Sigmoid colon (tissue), 7 donors: ENCODE measurements around the gene TMEM63A. TPM values are rescaled to one million over a fixed set of nuclear protein-coding genes. Genes with fewer than 3 reads are reported as not detected.

Source experiments
- DNase-seq: peaks from one replicate; pipeline ENCODE4 v3.0.0-alpha.2; 2019
- H3K27ac ChIP-seq, 4 donors: fragments of 200-600 bp; sonication (generic); one replicate each; pipeline ENCODE4 v1.5.1; 2016 to 2019; ENCODE audit warnings: mild to moderate bottlenecking in 1 of 4
- H3K27me3 ChIP-seq, 3 donors: fragments of 200-600 bp; sonication (generic); one replicate each; pipeline ENCODE4 v1.5.1; 2019; ENCODE audit warnings: mild to moderate bottlenecking in 1 of 3
- H3K36me3 ChIP-seq, 4 donors: fragments of 200-600 bp; sonication (generic); one replicate each; pipeline ENCODE4 v1.5.1; 2016 to 2019
- H3K4me1 ChIP-seq, 4 donors: fragments of 200-600 bp; sonication (generic); one replicate each; pipeline ENCODE4 v1.5.1; 2017 to 2019
- H3K4me3 ChIP-seq, 4 donors: fragments of 200-600 bp; sonication (generic); one replicate each; pipeline ENCODE4 v1.5.1; 2017 to 2019; ENCODE audit warnings: mild to moderate bottlenecking in 2 of 4, moderate library complexity in 1 of 4
- H3K9me3 ChIP-seq, 4 donors: fragments of 200-600 bp in 3 of 4; sonication (generic) in 3 of 4; one replicate each; pipeline versions ENCODE4 v1.5.1 to v1.6.1; 2013 to 2019
- EP300 ChIP-seq, 4 donors: sonication (generic); formaldehyde crosslinking; IDR thresholded peaks; one replicate each; pipeline ENCODE4 v1.6.1; 2017; ENCODE audit warnings: antibody characterized with exemption in 4 of 4
- POLR2A ChIP-seq, 2 donors: fragments of 450-650 bp; IDR thresholded peaks; one replicate each; pipeline ENCODE4 v1.6.1; 2016; ENCODE audit warnings: antibody characterized with exemption in 2 of 2, mild to moderate bottlenecking in 2 of 2, moderate library complexity in 2 of 2
- POLR2AphosphoS5 ChIP-seq, 4 donors: sonication (generic); formaldehyde crosslinking; IDR thresholded peaks; one replicate each; pipeline ENCODE4 v1.6.1; 2017; ENCODE audit warnings: antibody characterized with exemption in 4 of 4
- WGBS, 2 donors: extraction: QIAGEN DNeasy Blood & Tissue Kit; methylation state at CpG; one replicate each; pipeline ENCODE4 v1.1.7; 2013; 5-methylcytosine and 5-hydroxymethylcytosine counted together
- intact Hi-C: fragments of 100-400 bp; cut with DNase I; formaldehyde crosslinking; loops from one replicate; pipeline ENCODE4 v1.15.1; 2023
- polyA plus RNA-seq, 3 donors: library from polyadenylated mRNA; stranded (reverse); fragments of 200-250 nt; gene quantifications; one replicate each; pipeline ENCODE4 v1.2.3, GENCODE V29; 2013
- total RNA-seq, 4 donors: library from RNA; depleted of rRNA; stranded (reverse); fragments of >200 nt; gene quantifications; one replicate each; pipeline ENCODE4 v1.1.0, GENCODE V29; 2016
- TF ChIP-seq, protein P1 (sequence below), 4 experiments: fragments of 450-650 bp in 3 of 4; fragments of 200-600 bp in 1 of 4; IDR thresholded peaks; one replicate each; pipeline ENCODE4 v1.5.1; 2016 to 2019; ENCODE audit warnings: antibody characterized with exemption in 4 of 4, mild to moderate bottlenecking in 3 of 4, moderate library complexity in 2 of 4
- donor health status: healthy with polysubstance abuse.
- donor health status: Bipolar disorder and iron deficiency.
- donor health status: healthy.

The TMEM63A gene
- total and polyA plus RNA-seq, 7 donors: 3.0 to 103 (median 35.9) TPM

DNA sequence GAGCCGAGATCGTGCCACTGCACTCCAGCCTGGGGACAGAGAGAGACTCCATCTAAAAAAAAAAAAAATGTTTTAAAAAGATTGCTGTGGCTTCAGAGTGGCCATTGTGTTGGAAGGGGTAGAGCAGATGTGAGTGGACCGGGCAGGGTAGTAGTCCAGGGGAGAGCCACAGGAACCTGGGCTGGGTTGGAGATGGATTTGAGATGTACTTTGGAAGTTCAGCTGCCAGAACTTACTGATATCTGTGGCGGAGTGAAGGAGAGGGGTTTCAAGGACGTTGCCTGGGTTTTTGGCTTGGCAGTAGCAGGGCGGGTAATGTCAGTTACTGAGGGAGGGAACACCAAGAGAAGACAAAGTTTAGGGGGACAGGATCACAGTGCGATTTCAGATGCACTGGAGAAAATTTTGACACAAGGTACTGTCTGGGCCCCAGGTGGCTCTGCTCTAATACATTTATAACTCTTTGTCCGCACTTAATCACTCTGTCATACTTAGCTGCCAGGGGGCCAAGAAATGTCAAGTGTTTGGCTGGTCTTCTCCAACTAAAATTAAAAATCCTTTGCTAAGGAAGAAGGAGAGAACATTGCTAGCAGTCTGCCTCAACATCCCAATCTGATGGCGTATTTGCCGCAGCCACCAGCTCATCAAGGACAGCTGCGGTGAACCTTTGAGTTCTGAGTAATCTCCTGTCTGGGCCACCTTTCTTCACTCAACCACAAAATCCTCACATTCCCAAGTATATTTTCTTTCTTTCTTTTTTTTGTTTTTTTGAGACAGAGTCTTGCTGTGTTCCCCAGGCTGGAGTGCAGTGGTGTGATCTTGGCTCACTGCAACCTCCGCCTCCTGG lies 62.6 kb downstream of the TMEM63A start:
- H3K4me1 ChIP-seq: peaks cover 0 to 75% (median 71%) of the 10 kb centered on the region in 4 donors
- TF ChIP-seq POLR2AphosphoS5 (IDR thresholded peaks at IDR 0.05) (peak in 2 of 4 donors; percentile 31 to 45), EP300 (IDR thresholded peaks at IDR 0.05) (no peak)
- H3K9me3 ChIP-seq: no peaks in the 10 kb centered on the region
- H3K27ac ChIP-seq: peak overlapping the region; percentile 52 to 67 (median 64)
- peaks cover 0 to 4% (median 2%) of the 10 kb centered on the region in 4 donors for H3K36me3 ChIP-seq
- H3K27me3 ChIP-seq: no peaks in the 10 kb centered on the region
- no peak overlapping the region for H3K4me3 ChIP-seq
- no peak for DNase-seq
- 89 to 90% methylated on average over 12 of the region's 12 CpGs for WGBS, 2 donors
- intact Hi-C loops: no loop called here

DNA sequence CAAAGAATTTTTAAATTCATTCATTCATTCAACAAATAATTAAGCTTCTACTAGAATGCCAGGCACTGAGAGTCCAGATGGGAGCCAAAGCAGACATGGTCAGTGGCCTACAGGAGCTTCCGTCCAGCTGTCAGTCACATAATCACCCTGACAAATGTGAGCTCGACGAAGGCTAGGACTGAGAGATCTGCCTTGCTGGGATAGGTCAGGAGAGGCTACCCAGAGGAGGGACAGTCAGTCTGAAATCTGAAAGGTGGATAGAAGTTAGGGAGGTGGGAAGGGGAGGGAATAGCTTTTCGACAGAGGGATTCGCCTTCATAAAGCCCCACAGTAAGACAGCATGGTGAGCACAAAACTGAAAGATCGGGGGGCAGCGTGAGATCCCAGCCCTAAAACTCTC lies 64.0 kb downstream of the TMEM63A start:
- TF ChIP-seq, protein P1, sequence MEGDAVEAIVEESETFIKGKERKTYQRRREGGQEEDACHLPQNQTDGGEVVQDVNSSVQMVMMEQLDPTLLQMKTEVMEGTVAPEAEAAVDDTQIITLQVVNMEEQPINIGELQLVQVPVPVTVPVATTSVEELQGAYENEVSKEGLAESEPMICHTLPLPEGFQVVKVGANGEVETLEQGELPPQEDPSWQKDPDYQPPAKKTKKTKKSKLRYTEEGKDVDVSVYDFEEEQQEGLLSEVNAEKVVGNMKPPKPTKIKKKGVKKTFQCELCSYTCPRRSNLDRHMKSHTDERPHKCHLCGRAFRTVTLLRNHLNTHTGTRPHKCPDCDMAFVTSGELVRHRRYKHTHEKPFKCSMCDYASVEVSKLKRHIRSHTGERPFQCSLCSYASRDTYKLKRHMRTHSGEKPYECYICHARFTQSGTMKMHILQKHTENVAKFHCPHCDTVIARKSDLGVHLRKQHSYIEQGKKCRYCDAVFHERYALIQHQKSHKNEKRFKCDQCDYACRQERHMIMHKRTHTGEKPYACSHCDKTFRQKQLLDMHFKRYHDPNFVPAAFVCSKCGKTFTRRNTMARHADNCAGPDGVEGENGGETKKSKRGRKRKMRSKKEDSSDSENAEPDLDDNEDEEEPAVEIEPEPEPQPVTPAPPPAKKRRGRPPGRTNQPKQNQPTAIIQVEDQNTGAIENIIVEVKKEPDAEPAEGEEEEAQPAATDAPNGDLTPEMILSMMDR (IDR thresholded peaks at IDR 0.05): no peak
- TF ChIP-seq EP300 (IDR thresholded peaks at IDR 0.05) (no peak), POLR2AphosphoS5 (IDR thresholded peaks at IDR 0.05) (no peak), POLR2A (IDR thresholded peaks at IDR 0.05) (no peak)
- intact Hi-C loops: no loop called here
- no peaks in the 10 kb centered on the region for H3K27me3 ChIP-seq
- 80 to 97% methylated on average over 7 of the region's 7 CpGs for WGBS, 2 donors
- H3K27ac ChIP-seq: peak overlapping the region; percentile 88 to 95 (median 89)
- no peak for DNase-seq
- H3K4me1 ChIP-seq: peaks cover 0 to 78% (median 71%) of the 10 kb centered on the region in 4 donors
- H3K36me3 ChIP-seq: peaks cover 0 to 4% (median 2%) of the 10 kb centered on the region in 4 donors
- H3K9me3 ChIP-seq: no peaks in the 10 kb centered on the region
- no peak overlapping the region for H3K4me3 ChIP-seq

DNA sequence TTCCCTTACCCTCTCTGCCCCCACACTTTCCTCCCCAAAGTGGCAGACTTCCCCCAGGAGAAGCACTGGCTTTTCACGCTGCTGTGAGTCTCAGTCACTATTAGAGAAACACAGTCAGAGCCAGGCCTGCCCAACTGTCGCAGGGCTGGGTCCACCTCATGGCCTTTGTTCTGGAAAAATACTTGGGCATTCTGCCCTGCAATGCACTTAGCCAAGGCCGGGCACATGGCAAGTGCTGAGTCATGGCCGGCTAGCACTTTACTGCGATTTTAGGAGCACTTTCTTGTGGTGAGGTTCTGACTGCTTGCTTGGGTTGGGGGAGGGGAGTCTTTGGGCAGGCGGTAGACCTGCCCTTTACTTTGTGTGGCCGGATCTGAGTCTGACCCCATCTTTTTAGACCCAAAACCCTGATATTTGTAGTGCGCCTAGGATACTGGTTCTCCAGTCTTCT lies 64.5 kb downstream of the TMEM63A start:
- H3K27ac ChIP-seq: peak overlapping the region; percentile 88 to 95 (median 89)
- 29 to 51% methylated on average over 8 of the region's 8 CpGs for WGBS, 2 donors
- no peaks in the 10 kb centered on the region for H3K27me3 ChIP-seq
- intact Hi-C loops: no loop called here
- H3K36me3 ChIP-seq: peaks cover 0 to under 1% (median under 1%) of the 10 kb centered on the region in 4 donors
- peak; percentile 93 for DNase-seq
- TF ChIP-seq POLR2A (IDR thresholded peaks at IDR 0.05) (no peak), POLR2AphosphoS5 (IDR thresholded peaks at IDR 0.05) (peak; percentile 69 to 88 (median 73)), EP300 (IDR thresholded peaks at IDR 0.05) (peak in 1 of 4 donors; percentile 77)
- TF ChIP-seq, protein P1 (IDR thresholded peaks at IDR 0.05): no peak
- H3K4me3 ChIP-seq: no peak overlapping the region
- H3K9me3 ChIP-seq: no peaks in the 10 kb centered on the region
- H3K4me1 ChIP-seq: peaks cover 0 to 82% (median 76%) of the 10 kb centered on the region in 4 donors

DNA sequence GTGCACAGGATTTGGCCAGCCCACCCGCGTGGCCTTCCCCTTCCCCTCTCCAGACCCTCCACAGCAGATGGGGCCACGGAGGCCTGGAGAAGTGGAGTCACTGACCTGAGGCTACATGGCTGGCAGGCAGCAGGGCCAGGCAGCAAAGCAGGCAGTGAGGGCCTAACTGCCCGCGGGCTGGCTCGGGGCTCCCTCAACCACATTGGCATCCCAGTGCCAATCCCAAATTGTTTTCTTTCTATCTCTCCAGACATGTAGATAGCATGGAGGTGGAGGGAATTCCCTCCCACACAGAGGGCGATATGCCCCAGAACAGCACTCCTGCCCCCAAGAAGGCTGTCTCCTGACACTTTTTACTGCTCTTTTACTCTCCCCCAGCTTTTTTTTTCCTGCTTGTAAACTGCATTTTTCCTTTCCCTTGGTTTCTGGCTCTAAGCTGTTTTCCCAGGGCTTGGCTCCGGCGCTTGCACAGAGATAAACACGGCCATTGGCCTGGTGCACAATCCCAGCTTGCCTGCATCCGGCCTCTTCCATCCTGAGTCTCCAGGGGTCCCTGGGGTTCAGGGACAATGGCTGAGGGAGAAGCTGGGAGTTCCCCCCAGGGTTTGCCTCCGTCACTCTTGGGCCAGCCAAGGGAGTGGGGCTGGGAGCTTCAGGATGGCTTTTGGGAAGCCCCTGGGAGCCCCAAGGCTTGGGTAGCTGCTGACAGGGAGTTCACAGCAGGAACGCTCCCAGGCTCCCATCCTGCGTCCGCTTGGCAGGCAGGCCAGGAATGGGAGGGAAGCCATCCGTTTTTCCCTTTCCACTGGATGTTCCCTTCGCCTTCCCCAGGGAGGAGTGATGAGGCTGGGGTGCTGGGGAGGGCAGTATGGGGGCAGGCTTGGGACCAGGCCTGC lies 65.3 kb downstream of the TMEM63A start:
- WGBS, 2 donors: 68 to 73% methylated on average over 17 of the region's 17 CpGs
- H3K9me3 ChIP-seq: no peaks in the 10 kb centered on the region
- intact Hi-C loops: no loop called here

More for the DNA sequence above, 65.3 kb downstream of the TMEM63A start:
- no peaks in the 10 kb centered on the region for H3K36me3 ChIP-seq
- TF ChIP-seq POLR2A (IDR thresholded peaks at IDR 0.05): no peak
- TF ChIP-seq, protein P1 (IDR thresholded peaks at IDR 0.05): no peak
- TF ChIP-seq POLR2AphosphoS5 (IDR thresholded peaks at IDR 0.05): peak in 1 of 4 donors; percentile 18
- no peak for TF ChIP-seq EP300 (IDR thresholded peaks at IDR 0.05)
- peak overlapping the region; percentile 88 to 95 (median 89) for H3K27ac ChIP-seq
- DNase-seq: peak; percentile 90
- H3K4me3 ChIP-seq: peak overlapping the region in 1 of 4 donors; percentile 0
- peaks cover 0 to 87% (median 83%) of the 10 kb centered on the region in 4 donors for H3K4me1 ChIP-seq
- no peaks in the 10 kb centered on the region for H3K27me3 ChIP-seq
